C4-2B (cell line): ENCODE results near the gene C6orf141.

Source experiments
- CTCF ChIP-seq: fragments of 450-650 bp; conservative IDR thresholded peaks from 2 replicates; pipeline ENCODE4 v1.5.1; 2017; ENCODE audit warnings: mild to moderate bottlenecking
- ZFX ChIP-seq: fragments of 450-650 bp; IDR thresholded peaks from 2 replicates; pipeline ENCODE4 v1.6.1; 2017

- no peak for TF ChIP-seq CTCF
- no peak for TF ChIP-seq ZFX
These were observed 9.2 kb upstream of the C6orf141 start for GRCh38 chr6:49541210-49541724.
